Suprapubic skin (tissue), 3 donors: Measurements from ENCODE around the gene PASK.

Experiments used
- POLR2AphosphoS5 ChIP-seq, 3 donors: sonication (generic); formaldehyde crosslinking; IDR thresholded peaks; one replicate each; pipeline ENCODE4 v1.6.1; 2017; ENCODE audit warnings: antibody characterized with exemption in 3 of 3
- TF ChIP-seq, protein P1 (sequence below), 2 donors: fragments of 200-600 bp in 1 of 2; fragments of 450-650 bp in 1 of 2; sonication (generic) in 1 of 2; IDR thresholded peaks; one replicate each; pipeline ENCODE4 v1.5.1; 2016 to 2019; ENCODE audit warnings: antibody characterized with exemption in 2 of 2, mild to moderate bottlenecking in 1 of 2, moderate library complexity in 1 of 2

DNA sequence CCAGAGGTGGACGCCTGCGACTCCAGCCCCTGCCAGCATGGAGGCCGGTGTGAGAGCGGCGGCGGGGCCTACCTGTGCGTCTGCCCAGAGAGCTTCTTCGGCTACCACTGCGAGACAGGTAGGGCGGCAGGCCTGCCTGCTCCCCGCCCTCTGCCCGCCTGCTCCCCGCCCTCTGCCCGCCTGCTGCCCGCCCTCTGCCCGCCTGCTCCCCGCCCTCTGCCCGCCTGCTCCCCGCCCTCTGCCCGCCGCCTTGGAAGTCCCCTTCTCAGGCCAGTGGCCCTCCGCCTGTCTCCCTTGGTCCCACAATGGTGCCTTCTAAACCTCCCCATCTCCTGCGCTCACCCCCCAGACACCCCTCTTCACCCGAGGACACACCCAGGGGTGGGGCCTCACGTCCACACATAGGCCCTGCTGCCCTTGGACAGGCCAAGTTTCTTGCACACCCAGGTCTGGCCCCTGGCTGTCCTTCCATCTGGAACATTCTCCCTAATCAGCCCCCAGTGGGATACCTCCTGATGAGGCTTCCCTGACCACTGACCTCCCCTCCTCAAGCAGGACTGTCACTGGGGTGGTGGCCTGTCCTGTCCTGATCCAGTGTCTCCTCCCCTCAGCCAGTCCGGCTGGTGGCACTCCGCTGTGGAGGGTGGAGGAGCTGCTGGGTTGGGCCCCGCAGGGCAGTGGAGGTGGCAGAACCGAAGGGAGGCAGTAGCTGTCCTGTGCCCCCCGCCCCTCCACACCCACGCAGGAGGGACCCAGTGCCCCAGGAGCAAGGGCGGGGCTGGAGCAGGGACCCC, 85.1 kb downstream of the PASK start:
- TF ChIP-seq, protein P1, sequence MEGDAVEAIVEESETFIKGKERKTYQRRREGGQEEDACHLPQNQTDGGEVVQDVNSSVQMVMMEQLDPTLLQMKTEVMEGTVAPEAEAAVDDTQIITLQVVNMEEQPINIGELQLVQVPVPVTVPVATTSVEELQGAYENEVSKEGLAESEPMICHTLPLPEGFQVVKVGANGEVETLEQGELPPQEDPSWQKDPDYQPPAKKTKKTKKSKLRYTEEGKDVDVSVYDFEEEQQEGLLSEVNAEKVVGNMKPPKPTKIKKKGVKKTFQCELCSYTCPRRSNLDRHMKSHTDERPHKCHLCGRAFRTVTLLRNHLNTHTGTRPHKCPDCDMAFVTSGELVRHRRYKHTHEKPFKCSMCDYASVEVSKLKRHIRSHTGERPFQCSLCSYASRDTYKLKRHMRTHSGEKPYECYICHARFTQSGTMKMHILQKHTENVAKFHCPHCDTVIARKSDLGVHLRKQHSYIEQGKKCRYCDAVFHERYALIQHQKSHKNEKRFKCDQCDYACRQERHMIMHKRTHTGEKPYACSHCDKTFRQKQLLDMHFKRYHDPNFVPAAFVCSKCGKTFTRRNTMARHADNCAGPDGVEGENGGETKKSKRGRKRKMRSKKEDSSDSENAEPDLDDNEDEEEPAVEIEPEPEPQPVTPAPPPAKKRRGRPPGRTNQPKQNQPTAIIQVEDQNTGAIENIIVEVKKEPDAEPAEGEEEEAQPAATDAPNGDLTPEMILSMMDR (IDR thresholded peaks at IDR 0.05), result no peak
- TF ChIP-seq POLR2AphosphoS5 (IDR thresholded peaks at IDR 0.05), result no peak
